ENCODE results near the gene OR1D2.

GRCh38 chr17:3049705-3050295 lies 54.4 kb downstream of the OR1D2 start:
- TF ChIP-seq CTCF (conservative IDR thresholded peaks at IDR 0.05 in 1 of 2, IDR thresholded peaks at IDR 0.05 in 1 of 2; ENCODE audit: low read depth in 1 of 2, low read length in 2 of 2) (no peak), EZH2 (IDR thresholded peaks at IDR 0.05; ENCODE audit: low read length, missing control alignments) (no peak)
